ENCODE data around the gene DNASE1L3.
"Not testable (repeated sequence)": the region's sequence is repeated elsewhere in the genome, so short reads cannot be mapped to it uniquely, and the experiment has no call there.

GRCh38 chr3:58242860-58243259 is 32.1 kb upstream of the DNASE1L3 start:
- not testable (repeated sequence) for TF ChIP-seq CTCF (IDR thresholded peaks at IDR 0.05; ENCODE audit: extremely low read depth in 1 of 2, insufficient read depth in 1 of 2, low read depth in 1 of 2, low read length in 2 of 2); POLR2AphosphoS5 (IDR thresholded peaks at IDR 0.05; ENCODE audit: insufficient read depth, low read depth, low read length); MAX (IDR thresholded peaks at IDR 0.05; ENCODE audit: insufficient read depth, insufficient read length); POLR2A (IDR thresholded peaks at IDR 0.05; ENCODE audit: low read depth, low read length); EZH2 (IDR thresholded peaks at IDR 0.05; ENCODE audit: borderline replicate concordance, low read depth, low read length, severe bottlenecking); FOS (IDR thresholded peaks at IDR 0.05; ENCODE audit: borderline replicate concordance, insufficient read depth, low read length); JUN (IDR thresholded peaks at IDR 0.05; ENCODE audit: borderline replicate concordance, insufficient read depth, insufficient read length, low read depth)

Measured in endothelial cell of umbilical vein (primary cell).